Measurements from ENCODE around the gene TMEM89. TPM values are rescaled to one million over a fixed set of nuclear protein-coding genes. Genes with fewer than 3 reads are reported as not detected.

Gene TMEM89
- total RNA-seq (2014; rRNA removed; shearing (Covaris generic)) (not detected in 2 replicates), polyA plus RNA-seq (2016; fragmentation: Nextera tagmentation; extraction: Ambion mirVana) (not detected in 2 replicates)
- long read RNA-seq: 0 reads

- no peak within 1 kb of the TSS for H3K4me3 ChIP-seq
- 0 out of 2 replicates have a peak, but pooled peaks cover 3% of the 10 kb centered on the region for H3K4me1 ChIP-seq (ENCODE audit: insufficient read depth)
- TF ChIP-seq ETS1 (IDR thresholded peaks at IDR 0.05) (no peak), ZNF462 (CRISPR knock-in tag; IDR thresholded peaks at IDR 0.05) (no peak), EZH2 (IDR thresholded peaks at IDR 0.05; ENCODE audit: low read depth, unreplicated experiment) (no peak), CREB1 (CRISPR knock-in tag; IDR thresholded peaks at IDR 0.05; ENCODE audit: low read depth) (no peak), POLR2AphosphoS5 (IDR thresholded peaks at IDR 0.05; ENCODE audit: low read depth) (no peak), ZNF114 (CRISPR knock-in tag; IDR thresholded peaks at IDR 0.05) (no peak), NANOG (IDR thresholded peaks at IDR 0.05; ENCODE audit: borderline replicate concordance) (no peak), EZH2phosphoT487 (IDR thresholded peaks at IDR 0.05; ENCODE audit: unreplicated experiment) (no peak), STAT1 (IDR thresholded peaks at IDR 0.05; ENCODE audit: unreplicated experiment) (no peak), ZNF331 (CRISPR knock-in tag; IDR thresholded peaks at IDR 0.05; ENCODE audit: low read depth) (no peak), JUNB (IDR thresholded peaks at IDR 0.05; ENCODE audit: unreplicated experiment) (no peak), REST (IDR thresholded peaks at IDR 0.05; ENCODE audit: unreplicated experiment) (no peak)
- peaks cover 9% of the 10 kb centered on the region for H3K27me3 Mint-ChIP-seq (ENCODE audit: insufficient read depth, low read depth, poor library complexity)
- ATAC-seq: no peak
- peaks cover 15% of the 10 kb centered on the region; the same call in 2 of the 3 replicates for H3K4me1 Mint-ChIP-seq
- H3K27ac Mint-ChIP-seq: no peak within 1 kb of the TSS
- no peak within 1 kb of the TSS for H3K4me3 Mint-ChIP-seq
- DNase-seq (ENCODE audit: low spot score): no peak
- peaks cover 49% of the 10 kb centered on the region for H3K36me3 Mint-ChIP-seq (ENCODE audit: low read depth)
- no peak within 1 kb of the TSS for H3K4me2 ChIP-seq
- no peaks in the 10 kb centered on the region for H3K9me2 ChIP-seq (ENCODE audit: insufficient read depth)
- no peak within 1 kb of the TSS for H2AFZ ChIP-seq
- H4K20me1 ChIP-seq (replicated peaks; ENCODE audit: insufficient read depth): no peaks in the 10 kb centered on the region; the same call in 1 of the 2 replicates
- H3K27ac ChIP-seq (ENCODE audit: low read depth): no peak within 1 kb of the TSS
- no peaks in the 10 kb centered on the region for H3K79me2 ChIP-seq (replicated peaks; ENCODE audit: insufficient read depth)
- no peaks in the 10 kb centered on the region for H3K27me3 ChIP-seq (ENCODE audit: insufficient read depth)
- peaks cover 7% of the 10 kb centered on the region for H3K36me3 ChIP-seq (ENCODE audit: insufficient read depth)
- H3F3A ChIP-seq (replicated peaks; ENCODE audit: low read depth): peaks cover 7% of the 10 kb centered on the region
- H3K9me3 Mint-ChIP-seq: peaks cover 23% of the 10 kb centered on the region
Measured at GRCh38 chr3:48621461-48621869, at the start of gene TMEM89. TSS of gene TMEM89 (minus strand) at chr3:48621769. CDS start at chr3:48621756, 13 bp downstream.

Measured in GM23338 (cell line).